GM23338 (cell line): ENCODE data around the gene CYFIP2.

Experiments used
- CREB1 ChIP-seq: fragments of 250-450 bp; sonication (Bioruptor Pico); IDR thresholded peaks from 2 replicates; pipeline ENCODE4 v1.5.0; 2020; ENCODE audit warnings: low read depth, mild to moderate bottlenecking, moderate library complexity
- CTCF ChIP-seq, 2 experiments: fragments of 200-600 bp in 1 of 2; sonication (generic) in 1 of 2; conservative IDR thresholded peaks; 2 replicates each; pipeline versions ENCODE4 v1.5.1 to v1.6.1; 2016 to 2017; ENCODE audit warnings: antibody characterized with exemption in 2 of 2, low read depth in 2 of 2, mild to moderate bottlenecking in 2 of 2, moderate library complexity in 1 of 2
- ETS1 ChIP-seq: IDR thresholded peaks from 2 replicates; pipeline ENCODE4 v1.6.1; 2016; ENCODE audit warnings: antibody characterized with exemption
- EZH2 ChIP-seq: fragments of 200-600 bp; sonication (generic); IDR thresholded peaks from one replicate; pipeline ENCODE4 v1.8.0; 2017; ENCODE audit warnings: antibody characterized with exemption, mild to moderate bottlenecking, low read depth; ENCODE audit not compliant: unreplicated experiment
- EZH2phosphoT487 ChIP-seq: fragments of 200-600 bp; sonication (generic); IDR thresholded peaks from one replicate; pipeline ENCODE4 v1.8.1; 2018; ENCODE audit warnings: antibody characterized with exemption; ENCODE audit not compliant: unreplicated experiment
- JUNB ChIP-seq: IDR thresholded peaks from one replicate; pipeline ENCODE4 v1.6.1; 2016; ENCODE audit warnings: antibody characterized with exemption; ENCODE audit not compliant: unreplicated experiment
- POLR2AphosphoS5 ChIP-seq: IDR thresholded peaks from 2 replicates; pipeline ENCODE4 v1.6.1; 2016; ENCODE audit warnings: antibody characterized with exemption, low read depth
- REST ChIP-seq: IDR thresholded peaks from one replicate; pipeline ENCODE4 v1.6.1; 2018; ENCODE audit warnings: antibody characterized with exemption; ENCODE audit not compliant: unreplicated experiment
- STAT1 ChIP-seq: IDR thresholded peaks from one replicate; pipeline ENCODE4 v1.6.1; 2016; ENCODE audit warnings: antibody characterized with exemption; ENCODE audit not compliant: unreplicated experiment
- ZNF114 ChIP-seq: fragments of 250-450 bp; sonication (Bioruptor Pico); IDR thresholded peaks from 2 replicates; pipeline ENCODE4 v1.5.0; 2020; ENCODE audit warnings: mild to moderate bottlenecking, moderate library complexity
- ZNF331 ChIP-seq: fragments of 250-450 bp; sonication (Bioruptor Pico); IDR thresholded peaks from 2 replicates; pipeline ENCODE4 v1.5.0; 2020; ENCODE audit warnings: low read depth, mild to moderate bottlenecking, moderate library complexity
- ZNF462 ChIP-seq: fragments of 250-450 bp; sonication (Bioruptor Pico); IDR thresholded peaks from 2 replicates; pipeline ENCODE4 v1.5.0; 2020; ENCODE audit warnings: mild to moderate bottlenecking, moderate library complexity

- TF ChIP-seq EZH2phosphoT487 (no peak), CTCF (conservative IDR thresholded peaks at IDR 0.05; ENCODE audit: low read depth in 2 of 2) (no peak), ZNF114 (CRISPR knock-in tag) (no peak), REST (no peak), EZH2 (no peak), POLR2AphosphoS5 (no peak), JUNB (no peak), CREB1 (CRISPR knock-in tag) (no peak), STAT1 (no peak), ZNF462 (CRISPR knock-in tag) (no peak), ETS1 (no peak), ZNF331 (no peak)
These were observed 22.7 kb downstream of the CYFIP2 start for GRCh38 chr5:157288405-157289163.
